GM23338 (cell line): ENCODE results near the gene NDUFAF8. TPM values are rescaled to one million over a fixed set of nuclear protein-coding genes. Genes with fewer than 3 reads are reported as not detected.

Experiments used
- ATAC-seq: fragments of 200-7000 bp; cut with Tn5 transposase; 3 replicates; pipeline ENCODE4 v1.9.1; 2020
- DNase-seq: peaks from one replicate; pipeline ENCODE4 v3.0.0-alpha.2; 2015; ENCODE audit warnings: low spot score
- H2AFZ ChIP-seq: fragments of 200-600 bp; sonication (generic); 2 replicates; pipeline ENCODE4 v1.8.0; 2016; ENCODE audit warnings: antibody characterized with exemption, mild to moderate bottlenecking, moderate library complexity
- H3F3A ChIP-seq: fragments of 200-600 bp; sonication (generic); replicated peaks from 2 replicates; pipeline ENCODE4 v1.8.0; 2017; ENCODE audit warnings: antibody characterized with exemption, mixed run types, low read depth
- H3K27ac ChIP-seq: fragments of 200-600 bp; sonication (generic); 2 replicates; pipeline ENCODE4 v1.6.1; 2016; ENCODE audit warnings: low read depth
- H3K27me3 ChIP-seq: fragments of 200-600 bp; sonication (generic); 2 replicates; pipeline ENCODE4 v1.8.0; 2016; ENCODE audit warnings: mild to moderate bottlenecking, mixed run types, moderate library complexity; ENCODE audit not compliant: insufficient read depth
- H3K36me3 ChIP-seq: fragments of 200-600 bp; sonication (generic); 2 replicates; pipeline ENCODE4 v1.8.0; 2016; ENCODE audit warnings: mild to moderate bottlenecking; ENCODE audit not compliant: insufficient read depth
- H3K4me1 ChIP-seq: fragments of 200-600 bp; sonication (generic); 2 replicates; pipeline ENCODE4 v1.8.0; 2016; ENCODE audit warnings: mild to moderate bottlenecking, moderate library complexity; ENCODE audit not compliant: insufficient read depth
- H3K4me2 ChIP-seq: fragments of 200-600 bp; sonication (generic); 2 replicates; pipeline ENCODE4 v1.7.1; 2017; ENCODE audit warnings: mixed run types
- H3K4me3 ChIP-seq: fragments of 200-600 bp; sonication (generic); 2 replicates; pipeline ENCODE4 v1.6.1; 2016; ENCODE audit warnings: mixed run types
- H3K79me2 ChIP-seq: fragments of 200-600 bp; sonication (generic); replicated peaks from 2 replicates; pipeline ENCODE4 v1.8.0; 2017; ENCODE audit warnings: mild to moderate bottlenecking; ENCODE audit not compliant: insufficient read depth
- H3K9me2 ChIP-seq: fragments of 200-600 bp; sonication (generic); 2 replicates; pipeline ENCODE4 v1.8.0; 2017; ENCODE audit not compliant: insufficient read depth
- H4K20me1 ChIP-seq: fragments of 200-600 bp; sonication (generic); replicated peaks from 2 replicates; pipeline ENCODE4 v1.8.0; 2017; ENCODE audit warnings: mild to moderate bottlenecking; ENCODE audit not compliant: insufficient read depth
- H3K27ac Mint-ChIP-seq: 2 replicates; pipeline ENCODE4 v1.8.0; 2020; ENCODE audit warnings: inconsistent platforms, mild to moderate bottlenecking, moderate library complexity, mixed read lengths
- H3K27me3 Mint-ChIP-seq: 3 replicates; pipeline ENCODE4 v1.8.0; 2022; ENCODE audit warnings: low read depth, mild to moderate bottlenecking, moderate library complexity, mixed read lengths, inconsistent platforms; ENCODE audit not compliant: insufficient read depth, poor library complexity
- H3K36me3 Mint-ChIP-seq: 3 replicates; pipeline ENCODE4 v1.8.0; 2021; ENCODE audit warnings: low read depth, mild to moderate bottlenecking, inconsistent platforms, moderate library complexity, mixed read lengths
- H3K4me1 Mint-ChIP-seq: 3 replicates; pipeline ENCODE4 v1.8.0; 2020; ENCODE audit warnings: mild to moderate bottlenecking, inconsistent platforms, mixed read lengths
- H3K4me3 Mint-ChIP-seq: 3 replicates; pipeline ENCODE4 v1.8.0; 2021; ENCODE audit warnings: moderate library complexity, mild to moderate bottlenecking, inconsistent platforms, mixed read lengths
- H3K9me3 Mint-ChIP-seq: 3 replicates; pipeline ENCODE4 v1.8.0; 2020; ENCODE audit warnings: moderate library complexity, mild to moderate bottlenecking, inconsistent platforms, mixed read lengths
- EZH2 ChIP-seq: fragments of 200-600 bp; sonication (generic); IDR thresholded peaks from one replicate; pipeline ENCODE4 v1.8.0; 2017; ENCODE audit warnings: antibody characterized with exemption, mild to moderate bottlenecking, low read depth; ENCODE audit not compliant: unreplicated experiment
- NANOG ChIP-seq: IDR thresholded peaks from 2 replicates; pipeline ENCODE4 v1.6.1; 2016; ENCODE audit warnings: antibody characterized with exemption, borderline replicate concordance
- POLR2AphosphoS5 ChIP-seq: IDR thresholded peaks from 2 replicates; pipeline ENCODE4 v1.6.1; 2016; ENCODE audit warnings: antibody characterized with exemption, low read depth
- ZNF114 ChIP-seq: fragments of 250-450 bp; sonication (Bioruptor Pico); IDR thresholded peaks from 2 replicates; pipeline ENCODE4 v1.5.0; 2020; ENCODE audit warnings: mild to moderate bottlenecking, moderate library complexity
- polyA plus RNA-seq: library from polyadenylated mRNA; unstranded; fragments of >200 nt; fragmentation: Nextera tagmentation; extraction: Ambion mirVana; gene quantifications from 2 replicates; pipeline ENCODE4 v1.2.1, GENCODE V29; 2016
- total RNA-seq: library from RNA; depleted of rRNA; stranded (reverse); fragments of >200 nt; shearing (Covaris generic); gene quantifications from 2 replicates; pipeline ENCODE4 v1.2.3, GENCODE V29; 2014
- TF ChIP-seq, protein P1 (sequence below): fragments of 250-450 bp; sonication (Bioruptor Pico); IDR thresholded peaks from 2 replicates; pipeline ENCODE4 v1.5.0; 2020; ENCODE audit warnings: mild to moderate bottlenecking, moderate library complexity
- TF ChIP-seq, protein P2 (sequence below): IDR thresholded peaks from one replicate; pipeline ENCODE4 v1.6.1; 2018; ENCODE audit warnings: antibody characterized with exemption; ENCODE audit not compliant: unreplicated experiment

Gene NDUFAF8
- total and polyA plus RNA-seq, 2 experiments from 2014 or later: 21.5 to 156 TPM

DNA sequence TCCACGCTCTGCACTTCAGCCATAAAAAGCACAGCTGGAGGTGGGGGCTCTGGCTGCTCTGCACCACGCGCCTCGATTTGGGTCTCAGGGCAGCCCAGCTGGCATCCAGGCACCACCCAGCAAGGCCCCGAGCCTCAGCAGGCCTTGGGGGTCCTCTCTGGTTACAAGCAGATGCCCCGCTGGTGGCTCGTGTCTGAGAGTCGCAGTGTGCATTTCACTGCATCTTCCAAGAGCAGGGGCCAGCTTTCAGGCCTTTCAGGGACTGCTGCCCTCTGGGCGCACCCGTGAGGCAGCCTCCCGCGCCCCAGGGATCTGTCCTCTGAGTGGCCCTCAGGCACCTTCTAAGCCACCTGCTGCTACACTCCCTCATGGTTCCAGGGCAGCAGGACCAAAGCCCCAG, 25.5 kb downstream of the NDUFAF8 start (continued):
- TF ChIP-seq, protein P1, sequence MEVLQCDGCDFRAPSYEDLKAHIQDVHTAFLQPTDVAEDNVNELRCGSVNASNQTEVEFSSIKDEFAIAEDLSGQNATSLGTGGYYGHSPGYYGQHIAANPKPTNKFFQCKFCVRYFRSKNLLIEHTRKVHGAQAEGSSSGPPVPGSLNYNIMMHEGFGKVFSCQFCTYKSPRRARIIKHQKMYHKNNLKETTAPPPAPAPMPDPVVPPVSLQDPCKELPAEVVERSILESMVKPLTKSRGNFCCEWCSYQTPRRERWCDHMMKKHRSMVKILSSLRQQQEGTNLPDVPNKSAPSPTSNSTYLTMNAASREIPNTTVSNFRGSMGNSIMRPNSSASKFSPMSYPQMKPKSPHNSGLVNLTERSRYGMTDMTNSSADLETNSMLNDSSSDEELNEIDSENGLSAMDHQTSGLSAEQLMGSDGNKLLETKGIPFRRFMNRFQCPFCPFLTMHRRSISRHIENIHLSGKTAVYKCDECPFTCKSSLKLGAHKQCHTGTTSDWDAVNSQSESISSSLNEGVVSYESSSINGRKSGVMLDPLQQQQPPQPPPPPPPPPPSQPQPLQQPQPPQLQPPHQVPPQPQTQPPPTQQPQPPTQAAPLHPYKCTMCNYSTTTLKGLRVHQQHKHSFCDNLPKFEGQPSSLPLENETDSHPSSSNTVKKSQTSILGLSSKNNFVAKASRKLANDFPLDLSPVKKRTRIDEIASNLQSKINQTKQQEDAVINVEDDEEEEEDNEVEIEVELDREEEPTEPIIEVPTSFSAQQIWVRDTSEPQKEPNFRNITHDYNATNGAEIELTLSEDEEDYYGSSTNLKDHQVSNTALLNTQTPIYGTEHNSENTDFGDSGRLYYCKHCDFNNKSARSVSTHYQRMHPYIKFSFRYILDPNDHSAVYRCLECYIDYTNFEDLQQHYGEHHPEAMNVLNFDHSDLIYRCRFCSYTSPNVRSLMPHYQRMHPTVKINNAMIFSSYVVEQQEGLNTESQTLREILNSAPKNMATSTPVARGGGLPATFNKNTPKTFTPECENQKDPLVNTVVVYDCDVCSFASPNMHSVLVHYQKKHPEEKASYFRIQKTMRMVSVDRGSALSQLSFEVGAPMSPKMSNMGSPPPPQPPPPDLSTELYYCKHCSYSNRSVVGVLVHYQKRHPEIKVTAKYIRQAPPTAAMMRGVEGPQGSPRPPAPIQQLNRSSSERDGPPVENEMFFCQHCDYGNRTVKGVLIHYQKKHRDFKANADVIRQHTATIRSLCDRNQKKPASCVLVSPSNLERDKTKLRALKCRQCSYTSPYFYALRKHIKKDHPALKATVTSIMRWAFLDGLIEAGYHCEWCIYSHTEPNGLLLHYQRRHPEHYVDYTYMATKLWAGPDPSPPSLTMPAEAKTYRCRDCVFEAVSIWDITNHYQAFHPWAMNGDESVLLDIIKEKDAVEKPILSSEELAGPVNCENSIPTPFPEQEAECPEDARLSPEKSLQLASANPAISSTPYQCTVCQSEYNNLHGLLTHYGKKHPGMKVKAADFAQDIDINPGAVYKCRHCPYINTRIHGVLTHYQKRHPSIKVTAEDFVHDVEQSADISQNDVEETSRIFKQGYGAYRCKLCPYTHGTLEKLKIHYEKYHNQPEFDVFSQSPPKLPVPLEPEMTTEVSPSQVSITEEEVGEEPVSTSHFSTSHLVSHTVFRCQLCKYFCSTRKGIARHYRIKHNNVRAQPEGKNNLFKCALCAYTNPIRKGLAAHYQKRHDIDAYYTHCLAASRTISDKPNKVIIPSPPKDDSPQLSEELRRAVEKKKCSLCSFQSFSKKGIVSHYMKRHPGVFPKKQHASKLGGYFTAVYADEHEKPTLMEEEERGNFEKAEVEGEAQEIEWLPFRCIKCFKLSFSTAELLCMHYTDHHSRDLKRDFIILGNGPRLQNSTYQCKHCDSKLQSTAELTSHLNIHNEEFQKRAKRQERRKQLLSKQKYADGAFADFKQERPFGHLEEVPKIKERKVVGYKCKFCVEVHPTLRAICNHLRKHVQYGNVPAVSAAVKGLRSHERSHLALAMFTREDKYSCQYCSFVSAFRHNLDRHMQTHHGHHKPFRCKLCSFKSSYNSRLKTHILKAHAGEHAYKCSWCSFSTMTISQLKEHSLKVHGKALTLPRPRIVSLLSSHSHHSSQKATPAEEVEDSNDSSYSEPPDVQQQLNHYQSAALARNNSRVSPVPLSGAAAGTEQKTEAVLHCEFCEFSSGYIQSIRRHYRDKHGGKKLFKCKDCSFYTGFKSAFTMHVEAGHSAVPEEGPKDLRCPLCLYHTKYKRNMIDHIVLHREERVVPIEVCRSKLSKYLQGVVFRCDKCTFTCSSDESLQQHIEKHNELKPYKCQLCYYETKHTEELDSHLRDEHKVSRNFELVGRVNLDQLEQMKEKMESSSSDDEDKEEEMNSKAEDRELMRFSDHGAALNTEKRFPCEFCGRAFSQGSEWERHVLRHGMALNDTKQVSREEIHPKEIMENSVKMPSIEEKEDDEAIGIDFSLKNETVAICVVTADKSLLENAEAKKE (CRISPR knock-in tag): no peak
- no peak for TF ChIP-seq NANOG
- no peak for TF ChIP-seq EZH2
- no peak for TF ChIP-seq POLR2AphosphoS5
- no peak for TF ChIP-seq ZNF114

DNA sequence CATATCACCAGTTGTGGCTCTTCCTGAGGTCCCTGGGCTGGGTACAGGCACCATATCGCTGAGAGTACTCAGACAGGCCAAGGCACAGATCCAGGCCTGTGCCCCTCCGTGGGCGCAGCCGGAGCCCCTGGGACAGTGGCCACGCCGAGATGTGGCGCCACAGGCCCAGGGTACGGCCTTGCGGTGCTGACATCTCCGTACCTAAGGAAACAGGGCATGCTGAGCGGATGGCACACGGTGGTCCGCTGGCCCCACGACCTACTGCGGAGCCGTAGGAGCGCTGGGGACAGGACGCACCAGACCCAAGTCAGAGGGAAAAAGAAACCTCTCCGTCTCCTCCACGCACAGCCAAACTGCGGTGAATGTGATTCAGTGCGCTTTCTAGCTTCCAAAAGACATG, 26.5 kb downstream of the NDUFAF8 start:
- Mint-ChIP-seq H3K4me3 (no peak overlapping the region), H3K4me1 (no peaks in the 10 kb centered on the region; the same call in 2 of the 3 replicates), H3K27me3 (peaks cover 6% of the 10 kb centered on the region), H3K36me3 (peaks cover 12% of the 10 kb centered on the region), H3K27ac (no peak overlapping the region), H3K9me3 (no peaks in the 10 kb centered on the region)
- Histone ChIP-seq H3K4me2 (no peak overlapping the region), H4K20me1 (no peaks in the 10 kb centered on the region), H2AFZ (no peak overlapping the region), H3K36me3 (no peaks in the 10 kb centered on the region), H3K4me1 (no peaks in the 10 kb centered on the region), H3K4me3 (no peak overlapping the region), H3K27ac (no peak overlapping the region), H3K79me2 (no peaks in the 10 kb centered on the region), H3K27me3 (no peaks in the 10 kb centered on the region), H3K9me2 (no peaks in the 10 kb centered on the region), H3F3A (no peaks in the 10 kb centered on the region)
- no peak for DNase-seq
- no peak for ATAC-seq
- TF ChIP-seq, protein P1 (CRISPR knock-in tag): no peak
- no peak for TF ChIP-seq ZNF114
- TF ChIP-seq, protein P2, sequence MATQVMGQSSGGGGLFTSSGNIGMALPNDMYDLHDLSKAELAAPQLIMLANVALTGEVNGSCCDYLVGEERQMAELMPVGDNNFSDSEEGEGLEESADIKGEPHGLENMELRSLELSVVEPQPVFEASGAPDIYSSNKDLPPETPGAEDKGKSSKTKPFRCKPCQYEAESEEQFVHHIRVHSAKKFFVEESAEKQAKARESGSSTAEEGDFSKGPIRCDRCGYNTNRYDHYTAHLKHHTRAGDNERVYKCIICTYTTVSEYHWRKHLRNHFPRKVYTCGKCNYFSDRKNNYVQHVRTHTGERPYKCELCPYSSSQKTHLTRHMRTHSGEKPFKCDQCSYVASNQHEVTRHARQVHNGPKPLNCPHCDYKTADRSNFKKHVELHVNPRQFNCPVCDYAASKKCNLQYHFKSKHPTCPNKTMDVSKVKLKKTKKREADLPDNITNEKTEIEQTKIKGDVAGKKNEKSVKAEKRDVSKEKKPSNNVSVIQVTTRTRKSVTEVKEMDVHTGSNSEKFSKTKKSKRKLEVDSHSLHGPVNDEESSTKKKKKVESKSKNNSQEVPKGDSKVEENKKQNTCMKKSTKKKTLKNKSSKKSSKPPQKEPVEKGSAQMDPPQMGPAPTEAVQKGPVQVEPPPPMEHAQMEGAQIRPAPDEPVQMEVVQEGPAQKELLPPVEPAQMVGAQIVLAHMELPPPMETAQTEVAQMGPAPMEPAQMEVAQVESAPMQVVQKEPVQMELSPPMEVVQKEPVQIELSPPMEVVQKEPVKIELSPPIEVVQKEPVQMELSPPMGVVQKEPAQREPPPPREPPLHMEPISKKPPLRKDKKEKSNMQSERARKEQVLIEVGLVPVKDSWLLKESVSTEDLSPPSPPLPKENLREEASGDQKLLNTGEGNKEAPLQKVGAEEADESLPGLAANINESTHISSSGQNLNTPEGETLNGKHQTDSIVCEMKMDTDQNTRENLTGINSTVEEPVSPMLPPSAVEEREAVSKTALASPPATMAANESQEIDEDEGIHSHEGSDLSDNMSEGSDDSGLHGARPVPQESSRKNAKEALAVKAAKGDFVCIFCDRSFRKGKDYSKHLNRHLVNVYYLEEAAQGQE: no peak
- TF ChIP-seq EZH2: no peak
